Aortic smooth muscle cell (primary cell): ENCODE measurements around the gene ATAD3B. TPM values are rescaled to one million over a fixed set of nuclear protein-coding genes. Genes with fewer than 3 reads are reported as not detected.

Source experiments
- total RNA-seq: library from RNA; depleted of rRNA; stranded (reverse); fragments of >200 nt; gene quantifications from 2 replicates; pipeline ENCODE4 v1.2.3, GENCODE V29; 2014

ATAD3B gene, protein sequence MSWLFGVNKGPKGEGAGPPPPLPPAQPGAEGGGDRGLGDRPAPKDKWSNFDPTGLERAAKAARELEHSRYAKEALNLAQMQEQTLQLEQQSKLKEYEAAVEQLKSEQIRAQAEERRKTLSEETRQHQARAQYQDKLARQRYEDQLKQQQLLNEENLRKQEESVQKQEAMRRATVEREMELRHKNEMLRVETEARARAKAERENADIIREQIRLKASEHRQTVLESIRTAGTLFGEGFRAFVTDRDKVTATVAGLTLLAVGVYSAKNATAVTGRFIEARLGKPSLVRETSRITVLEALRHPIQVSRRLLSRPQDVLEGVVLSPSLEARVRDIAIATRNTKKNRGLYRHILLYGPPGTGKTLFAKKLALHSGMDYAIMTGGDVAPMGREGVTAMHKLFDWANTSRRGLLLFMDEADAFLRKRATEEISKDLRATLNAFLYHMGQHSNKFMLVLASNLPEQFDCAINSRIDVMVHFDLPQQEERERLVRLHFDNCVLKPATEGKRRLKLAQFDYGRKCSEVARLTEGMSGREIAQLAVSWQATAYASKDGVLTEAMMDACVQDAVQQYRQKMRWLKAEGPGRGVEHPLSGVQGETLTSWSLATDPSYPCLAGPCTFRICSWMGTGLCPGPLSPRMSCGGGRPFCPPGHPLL
- total RNA-seq: 14.2 and 22.7 TPM in 2 replicates

GRCh38 chr1:1471389-1472052 lies at the start of gene ATAD3B:
ATAD3B (plus strand) TSS chr1:1471765; CDS start chr1:1471885, 120 bp downstream.

GRCh38 chr1:1435106-1435903 lies 36.3 kb upstream of the ATAD3B start, which contains the start of gene VWA1:
VWA1 (plus strand) TSS chr1:1435690; CDS start chr1:1435749, 59 bp downstream.

DNA sequence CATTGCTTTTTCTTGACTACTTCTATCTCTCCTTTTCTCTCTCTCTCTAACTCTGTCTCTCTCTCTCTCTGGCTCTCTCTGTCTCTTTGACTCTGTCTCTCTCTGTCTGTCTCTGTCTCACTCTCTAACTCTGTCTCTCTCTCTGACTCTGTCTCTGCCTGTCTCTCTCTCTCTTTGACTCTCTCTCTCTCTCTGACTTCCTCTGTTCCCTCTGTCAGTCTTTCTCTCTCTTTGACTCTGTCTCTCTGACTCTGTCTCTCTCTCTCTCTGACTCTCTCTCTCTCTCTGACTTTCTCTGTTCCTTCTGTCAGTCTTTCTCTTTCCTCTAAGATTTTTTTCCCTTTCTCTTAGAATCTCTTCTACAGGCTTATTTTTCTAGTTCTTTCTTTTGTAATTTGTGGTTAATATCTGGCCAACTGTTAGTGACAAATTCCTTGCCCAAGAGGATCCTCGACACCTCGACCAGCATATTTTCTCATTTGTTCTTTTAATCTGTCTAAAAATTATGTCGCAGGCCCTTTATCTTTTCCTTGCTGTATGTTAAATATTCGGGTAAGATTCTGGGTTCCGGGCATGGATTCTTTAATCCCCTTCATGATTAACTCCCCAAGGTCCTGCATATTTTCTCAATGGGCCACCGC lies 22.3 kb upstream of the ATAD3B start, which contains the start of gene ATAD3C:
Gene ATAD3C (plus strand): TSS at position 591 of the 641 bp plus-strand sequence. CDS start 995 bp downstream, outside the sequence.

DNA sequence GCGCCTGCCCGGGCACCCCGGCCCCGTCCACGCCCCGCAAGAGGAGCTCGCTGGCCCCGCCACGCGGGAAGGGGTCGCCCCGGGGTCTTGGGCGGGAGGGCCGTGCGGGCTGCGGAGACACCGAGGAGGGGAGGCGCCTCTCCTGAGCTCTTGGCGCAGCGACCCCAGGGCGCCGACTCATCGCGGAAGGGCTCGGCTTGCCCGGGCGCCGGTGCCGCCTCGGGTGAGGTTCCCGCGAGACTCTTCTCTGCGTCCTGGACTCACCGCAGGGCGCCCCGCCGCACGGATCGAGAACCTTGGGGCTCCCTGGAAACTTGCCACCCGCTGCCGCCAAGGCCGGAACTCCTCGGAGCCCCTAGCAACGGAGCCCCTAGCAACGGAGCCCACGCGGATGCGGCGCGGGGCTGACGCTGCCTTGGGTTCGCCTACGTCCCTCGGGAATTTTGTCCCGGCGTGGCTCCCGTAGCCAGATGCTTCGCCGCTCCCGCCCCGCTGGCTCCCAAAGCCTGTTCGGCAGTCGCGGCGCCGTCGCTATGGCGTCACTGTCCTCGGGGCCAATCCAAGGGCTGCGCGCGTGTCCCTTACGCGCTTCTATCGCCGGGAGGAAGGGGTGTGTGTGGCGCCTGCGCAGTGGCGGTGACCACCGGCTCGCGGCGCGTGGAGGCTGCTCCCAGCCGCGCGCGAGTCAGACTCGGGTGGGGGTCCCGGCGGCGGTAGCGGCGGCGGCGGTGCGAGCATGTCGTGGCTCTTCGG lies 40.1 kb downstream of the ATAD3B start, which contains the start of gene ATAD3A:
Gene ATAD3A (plus strand): TSS at position 630 of the 753 bp plus-strand sequence. CDS start 107 bp downstream, at position 737.

GRCh38 chr1:1540090-1540817 lies 68.7 kb downstream of the ATAD3B start, which contains the start of gene TMEM240:
TMEM240 (minus strand) TSS chr1:1540624; CDS start chr1:1540346, 278 bp downstream.

Other genes starting within 250 kb of the ATAD3B start
- 116 and 143 TPM in 2 replicates for gene SDF4, start 239.8 kb upstream of the ATAD3B start, total RNA-seq
- gene B3GALT6, start 239.5 kb upstream of the ATAD3B start, total RNA-seq: 16.3 and 21.9 TPM in 2 replicates
- gene C1QTNF12, start 225.0 kb upstream of the ATAD3B start, total RNA-seq: 0.40 and 0.75 TPM in 2 replicates
- 25.6 and 34.3 TPM in 2 replicates for gene UBE2J2, start 197.9 kb upstream of the ATAD3B start, total RNA-seq
- gene SCNN1D, start 191.3 kb upstream of the ATAD3B start, total RNA-seq: 0.53 and 0.68 TPM in 2 replicates
- gene ACAP3, start 163.8 kb upstream of the ATAD3B start, total RNA-seq: 35.4 and 38.3 TPM in 2 replicates
- 11.4 and 16.8 TPM in 2 replicates for gene PUSL1, start 163.2 kb upstream of the ATAD3B start, total RNA-seq
- gene INTS11, start 147.1 kb upstream of the ATAD3B start, total RNA-seq: 57.1 and 58.8 TPM in 2 replicates
- 8.6 and 9.9 TPM in 2 replicates for gene CPTP, start 147.0 kb upstream of the ATAD3B start, total RNA-seq
- gene TAS1R3, start 140.5 kb upstream of the ATAD3B start, total RNA-seq: 0.06 and 0.26 TPM in 2 replicates
- gene DVL1, start 122.3 kb upstream of the ATAD3B start, total RNA-seq: 63.8 and 102 TPM in 2 replicates
- gene MXRA8, start 113.2 kb upstream of the ATAD3B start, total RNA-seq: 282 and 369 TPM in 2 replicates
- gene AURKAIP1, start 96.6 kb upstream of the ATAD3B start, total RNA-seq: 98.4 and 131 TPM in 2 replicates
- gene CCNL2, start 72.4 kb upstream of the ATAD3B start, total RNA-seq: 103 and 125 TPM in 2 replicates
- gene MRPL20, start 64.5 kb upstream of the ATAD3B start, total RNA-seq: 119 and 121 TPM in 2 replicates
- gene ANKRD65, start 50.5 kb upstream of the ATAD3B start, total RNA-seq: 0.37 and 0.40 TPM in 2 replicates
- 1.6 and 2.5 TPM in 2 replicates for gene VWA1, start 36.1 kb upstream of the ATAD3B start, total RNA-seq
- gene ATAD3C, start 22.1 kb upstream of the ATAD3B start, total RNA-seq: 0.56 and 0.66 TPM in 2 replicates
- gene ATAD3A, start 40.4 kb downstream of the ATAD3B start, total RNA-seq: 22.9 and 47.2 TPM in 2 replicates
- 2.0 and 2.8 TPM in 2 replicates for gene TMEM240, start 68.9 kb downstream of the ATAD3B start, total RNA-seq
- 51.3 and 54.8 TPM in 2 replicates for gene SSU72, start 103.1 kb downstream of the ATAD3B start, total RNA-seq
- 0.79 and 0.87 TPM in 2 replicates for gene FNDC10, start 128.4 kb downstream of the ATAD3B start, total RNA-seq
- gene MIB2, start 143.7 kb downstream of the ATAD3B start, total RNA-seq: 43.3 and 58.3 TPM in 2 replicates
- gene MMP23B, start 160.4 kb downstream of the ATAD3B start, total RNA-seq: 1.7 and 1.8 TPM in 2 replicates
- 8.2 and 9.1 TPM in 2 replicates for gene CDK11B, start 187.2 kb downstream of the ATAD3B start, total RNA-seq
- 18.4 and 19.3 TPM in 2 replicates for gene SLC35E2B, start 221.0 kb downstream of the ATAD3B start, total RNA-seq